Psoas muscle (tissue), 8 donors: ENCODE measurements around the gene TCF7L1. TPM values are rescaled to one million over a fixed set of nuclear protein-coding genes. Genes with fewer than 3 reads are reported as not detected.

Source experiments
- ATAC-seq, 4 donors: fragments of 200-7000 bp; cut with Tn5 transposase; one replicate each; pipeline ENCODE4 v1.9.1; 2020; ENCODE audit warnings: moderate library complexity in 3 of 4, mild to moderate bottlenecking in 2 of 4
- DNase-seq, 2 donors: peaks; one replicate each; pipeline ENCODE4 v3.0.0-alpha.2; 2020
- H3K27ac ChIP-seq: fragments of 200-600 bp; one replicate; pipeline ENCODE4 v1.8.0; 2022
- H3K27me3 ChIP-seq, 3 donors: fragments of 200-600 bp in 1 of 3; one replicate each; pipeline versions ENCODE4 v1.6.1 to v1.8.0; 2013 to 2022; ENCODE audit warnings: low read length in 2 of 3, mild to moderate bottlenecking in 2 of 3, moderate library complexity in 1 of 3; ENCODE audit not compliant: insufficient read depth in 3 of 3
- H3K36me3 ChIP-seq, 2 donors: fragments of 200-600 bp in 1 of 2; one replicate each; pipeline versions ENCODE4 v1.6.1 to v1.8.0; 2013 to 2022; ENCODE audit warnings: low read depth in 1 of 2, mild to moderate bottlenecking in 1 of 2, moderate library complexity in 1 of 2; ENCODE audit not compliant: insufficient read depth in 1 of 2
- H3K4me1 ChIP-seq: fragments of 200-600 bp; one replicate; pipeline ENCODE4 v1.8.0; 2022
- H3K4me3 ChIP-seq: fragments of 200-600 bp; one replicate; pipeline ENCODE4 v1.8.0; 2022; ENCODE audit warnings: mild to moderate bottlenecking
- H3K9me3 ChIP-seq: fragments of 200-600 bp; one replicate; pipeline ENCODE4 v1.8.0; 2022
- CTCF ChIP-seq: fragments of 200-600 bp; IDR thresholded peaks from one replicate; pipeline ENCODE4 v1.8.0; 2022; ENCODE audit warnings: antibody characterized with exemption
- WGBS, 3 donors: extraction: QIAGEN DNeasy Blood & Tissue Kit; methylation state at CpG; one replicate each; pipeline versions ENCODE4 v1.1.6 to v1.1.7; 2013; 5-methylcytosine and 5-hydroxymethylcytosine counted together
- intact Hi-C, 2 donors: fragments of 100-400 bp; cut with DNase I; formaldehyde crosslinking; loops; one replicate each; pipeline versions ENCODE4 v1.11.0 to v1.14.2; 2022
- polyA plus RNA-seq, 3 donors: library from polyadenylated mRNA; stranded (reverse); fragments of 200-250 nt; gene quantifications; one replicate each; pipeline ENCODE4 v1.2.3, GENCODE V29; 2013
- total RNA-seq, 4 donors: library from RNA; stranded (reverse); fragmentation: NEBNext Ultra II Directional in 2 of 4; extraction: Animal tissue kit (Norgen Biotek cat#: 25700) in 2 of 4; gene quantifications; one replicate each; pipeline versions ENCODE4 v1.2.1 to v1.2.4, GENCODE V29; 2021 to 2023
- donor health status: healthy with polysubstance abuse.
- donor health status: DM: no; HTN: no; CAD: no; lungs with moderate emphysema.
- donor health status: Bipolar disorder and iron deficiency.
- donor health status: healthy.
- donor health status: DM: yes; HTN: yes; CAD: no.
- donor health status: DM: no; HTN: no; CAD: no.
- donor health status: DM: no; HTN: no; CAD: no.
- donor health status: DM: yes; HTN: yes; CAD: no.

The TCF7L1 gene
- total and polyA plus RNA-seq, 7 donors: 2.1 to 13.3 (median 6.1) TPM

GRCh38 chr2:85129861-85130260 lies 3.3 kb upstream of the TCF7L1 start:
- no peaks in the 10 kb centered on the region for H3K9me3 ChIP-seq
- no peak for DNase-seq
- TF ChIP-seq CTCF: no peak
- no peak for ATAC-seq
- peaks cover 8% of the 10 kb centered on the region for H3K4me1 ChIP-seq
- intact Hi-C loops: loop anchor here in 1 of 2 donors (5.0 kb wide), 1 partner anchor 157 kb away; no protein-coding TSS in a partner anchor
- H3K4me3 ChIP-seq: no peak overlapping the region
- no peak overlapping the region for H3K27ac ChIP-seq
- no peaks in the 10 kb centered on the region for H3K36me3 ChIP-seq
- WGBS, 3 donors: 74 to 79% (median 76%) methylated on average over 2 to 3 of the region's 3 CpGs
- no peaks in the 10 kb centered on the region for H3K27me3 ChIP-seq

GRCh38 chr2:85130407-85130806 lies 2.8 kb upstream of the TCF7L1 start:
- no peak overlapping the region for H3K4me3 ChIP-seq
- intact Hi-C loops: loop anchor here in 1 of 2 donors (5.0 kb wide), 1 partner anchor 157 kb away; no protein-coding TSS in a partner anchor
- no peaks in the 10 kb centered on the region for H3K9me3 ChIP-seq
- H3K27ac ChIP-seq: no peak overlapping the region
- no peak for TF ChIP-seq CTCF
- H3K27me3 ChIP-seq: no peaks in the 10 kb centered on the region
- peaks cover 8% of the 10 kb centered on the region for H3K4me1 ChIP-seq
- WGBS, 3 donors: 73 to 77% (median 77%) methylated on average over 2 of the region's 2 CpGs
- ATAC-seq (no peak), DNase-seq (no peak)
- no peaks in the 10 kb centered on the region for H3K36me3 ChIP-seq

- intact Hi-C loops: loop anchor here in 1 of 2 donors (5.0 kb wide), 1 partner anchor 156 kb away; no protein-coding TSS in a partner anchor
- H3K9me3 ChIP-seq: no peaks in the 10 kb centered on the region
- ATAC-seq: no peak
- WGBS, 3 donors: 31 to 47% (median 39%) methylated on average over 7 of the region's 7 CpGs
- no peak for DNase-seq
- H3K27me3 ChIP-seq: no peaks in the 10 kb centered on the region
- H3K4me3 ChIP-seq: no peak overlapping the region
- peak; percentile 51 for TF ChIP-seq CTCF
- no peak overlapping the region for H3K27ac ChIP-seq
- H3K36me3 ChIP-seq: no peaks in the 10 kb centered on the region
- peaks cover 8% of the 10 kb centered on the region for H3K4me1 ChIP-seq
These were observed 2.1 kb upstream of the TCF7L1 start for GRCh38 chr2:85131116-85131515.

GRCh38 chr2:85132397-85132796 lies 795 bp upstream of the TCF7L1 start:
- WGBS, 3 donors: 15 to 20% (median 16%) methylated on average over 14 of the region's 14 CpGs
- Histone ChIP-seq H3K4me3 (peak overlapping the region; percentile 85), H3K4me1 (peaks cover 8% of the 10 kb centered on the region), H3K27ac (peak overlapping the region; percentile 46), H3K36me3 (no peaks in the 10 kb centered on the region), H3K9me3 (no peaks in the 10 kb centered on the region), H3K27me3 (no peaks in the 10 kb centered on the region)
- ATAC-seq (no peak), DNase-seq (no peak)
- no peak for TF ChIP-seq CTCF
- intact Hi-C loops: loop anchor here (1.0 to 5.0 kb wide), 5 partner anchors 82 to 168 kb away; no protein-coding TSS in a partner anchor

GRCh38 chr2:85133751-85134254 lies 611 bp downstream of the TCF7L1 start:
- H3K9me3 ChIP-seq: no peaks in the 10 kb centered on the region
- TF ChIP-seq CTCF: no peak
- 1 to 3% (median 2%) methylated on average over 28 to 57 of the region's 57 CpGs for WGBS, 3 donors
- no peaks in the 10 kb centered on the region for H3K36me3 ChIP-seq
- ATAC-seq (peak; percentile 11 to 32 (median 22)), DNase-seq (peak; percentile 58 to 78)
- intact Hi-C loops: loop anchor here (1.0 to 5.0 kb wide), 4 partner anchors 81 to 153 kb away; no protein-coding TSS in a partner anchor
- peak overlapping the region; percentile 85 for H3K4me3 ChIP-seq
- peaks cover 8% of the 10 kb centered on the region for H3K4me1 ChIP-seq
- H3K27ac ChIP-seq: peak overlapping the region; percentile 47
- no peaks in the 10 kb centered on the region for H3K27me3 ChIP-seq
